ENCODE data around the gene ACAD11.

The ACAD11 gene

DNA sequence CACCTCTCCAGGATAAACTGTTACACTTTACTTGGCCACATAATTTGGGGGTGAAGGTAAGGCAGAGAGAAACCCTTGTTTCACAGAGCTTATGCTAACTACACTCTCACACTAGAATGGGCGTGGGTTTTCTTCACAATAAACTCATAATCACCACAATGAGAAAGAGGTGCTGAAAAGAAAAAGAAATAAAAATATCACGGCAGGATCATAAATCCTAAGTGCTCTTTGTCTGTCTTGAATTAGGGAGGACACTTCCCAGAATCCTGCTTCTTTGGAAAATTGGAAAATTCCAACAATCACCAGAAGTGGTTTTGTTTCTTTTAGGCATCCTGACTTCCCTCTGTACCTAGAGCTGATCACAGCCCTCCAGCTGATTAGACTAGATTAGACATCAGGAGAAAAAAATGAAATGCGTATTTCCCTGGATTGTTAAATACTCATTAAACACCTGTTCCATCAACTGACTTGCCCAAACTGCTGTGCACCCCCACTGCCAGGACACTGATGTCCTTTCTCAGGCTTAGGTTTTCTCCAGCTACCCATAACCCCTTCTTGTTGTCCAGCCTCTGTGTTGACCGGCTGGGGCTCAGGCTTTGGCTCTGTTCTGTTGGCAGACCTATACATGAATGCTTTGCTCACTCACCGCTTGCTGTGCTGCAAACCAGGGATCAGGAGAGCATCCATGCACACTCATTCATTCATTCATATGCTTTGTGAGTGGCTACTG, 104.1 kb downstream of the ACAD11 start:
- in situ Hi-C loops (cut with MboI; ENCODE audit: low sequenced_read_pairs): no loop called here

DNA sequence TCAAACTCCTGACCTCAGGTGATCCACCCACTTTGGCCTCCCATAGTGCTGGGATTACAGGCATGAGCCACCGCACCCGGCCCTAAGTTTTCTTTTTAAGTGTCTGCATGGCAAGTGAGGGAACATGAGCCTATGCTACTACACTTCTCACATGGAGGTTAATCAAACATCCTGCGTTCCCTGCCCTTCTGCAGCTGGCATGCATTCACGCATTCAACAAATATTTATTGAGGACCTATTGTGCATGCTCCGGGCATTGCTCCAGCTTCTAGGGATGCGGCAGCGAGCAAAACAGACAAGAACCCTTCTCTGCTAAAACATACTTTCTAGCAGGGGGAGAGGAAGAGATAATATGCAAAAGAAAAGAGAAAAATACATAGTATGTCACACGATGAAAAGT, 105.2 kb downstream of the ACAD11 start:
- in situ Hi-C loops (cut with MboI; ENCODE audit: low sequenced_read_pairs): no loop called here

DNA sequence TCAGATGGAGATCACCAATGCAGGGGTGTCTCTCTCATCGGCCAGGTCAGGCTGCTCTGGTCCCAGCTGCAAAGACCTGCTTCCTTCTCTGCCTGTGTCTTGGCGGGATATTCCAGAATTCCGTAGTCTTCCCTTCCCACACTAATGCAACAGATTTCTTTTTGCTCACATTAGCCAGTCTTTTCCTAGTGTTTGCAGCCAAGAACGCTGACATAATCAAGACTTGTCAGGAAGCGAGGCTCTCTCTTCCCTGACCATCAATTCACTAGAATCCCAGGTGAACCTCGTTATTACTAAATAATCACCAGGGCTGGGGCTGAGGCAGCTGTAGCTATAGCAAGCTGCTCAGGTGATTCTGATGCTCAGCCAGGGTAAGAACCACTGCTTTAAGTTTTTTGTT, 105.8 kb downstream of the ACAD11 start:
- in situ Hi-C loops (cut with MboI; ENCODE audit: low sequenced_read_pairs): no loop called here

DNA sequence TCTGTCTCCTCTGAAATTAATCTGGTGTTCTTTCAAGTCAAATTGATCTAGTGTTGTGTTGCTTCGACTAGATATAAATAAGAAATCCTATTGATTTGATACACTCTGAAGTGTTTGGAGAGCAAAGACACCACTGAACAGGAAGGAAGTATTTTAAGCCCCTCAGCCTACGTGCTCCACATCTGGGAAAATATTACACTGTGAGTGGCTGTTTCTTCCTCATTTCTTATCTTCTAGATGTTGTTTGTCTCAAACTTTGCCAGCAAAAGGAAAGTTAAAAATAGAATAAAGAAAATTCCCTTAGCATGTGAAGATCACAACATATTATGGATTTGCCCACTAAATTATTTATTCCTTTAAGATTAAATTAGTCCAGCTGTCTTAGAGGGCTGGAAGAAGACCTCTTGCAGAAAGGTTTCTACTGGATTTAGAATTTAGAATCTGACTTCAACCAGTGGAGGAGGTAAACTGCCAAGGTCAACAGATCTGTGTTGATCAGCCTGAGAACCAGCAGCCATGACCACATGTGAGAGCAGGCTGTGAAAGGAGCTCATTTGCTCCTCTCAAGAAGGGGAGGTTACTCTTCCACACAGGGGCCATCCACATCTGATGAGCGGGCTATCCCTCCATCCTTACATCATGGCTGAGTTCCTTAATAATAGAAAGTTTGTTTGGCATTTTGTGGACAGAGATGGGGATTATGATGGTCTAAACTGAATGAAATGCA, 108.9 kb downstream of the ACAD11 start:
- in situ Hi-C loops (cut with MboI; ENCODE audit: low sequenced_read_pairs): no loop called here

DNA sequence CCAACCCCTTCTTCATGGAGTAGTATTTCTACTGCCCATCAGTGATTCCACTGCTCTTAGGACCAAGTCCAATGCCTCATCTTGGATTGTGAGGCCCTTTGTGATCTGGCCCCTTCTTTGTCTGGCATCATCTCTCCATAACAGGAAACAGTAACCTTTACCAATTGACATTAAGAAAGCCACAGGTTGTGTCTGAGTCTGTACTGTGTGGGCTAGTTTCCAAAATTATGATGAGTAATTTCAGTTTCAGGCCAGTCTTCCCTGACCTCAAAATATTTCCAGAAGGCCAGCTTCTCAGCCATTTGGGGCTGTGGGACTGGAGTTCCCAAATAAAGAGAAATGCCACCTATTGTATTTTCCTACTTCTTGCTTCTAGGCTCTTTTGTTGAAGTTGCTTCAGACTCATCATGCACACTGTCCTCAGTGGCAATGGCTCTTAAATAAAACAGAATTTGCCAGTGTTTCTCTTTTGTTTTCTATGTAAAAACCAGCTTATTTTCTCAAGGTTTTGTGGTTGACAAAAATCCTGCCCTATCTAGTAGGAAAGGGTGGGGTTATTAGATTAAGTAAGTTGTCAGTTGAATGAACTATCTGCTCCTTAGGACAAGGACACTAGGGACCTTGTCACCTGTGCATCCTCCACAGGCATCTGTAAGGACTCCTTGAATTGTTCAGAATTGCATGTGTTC, 109.6 kb downstream of the ACAD11 start:
- in situ Hi-C loops (cut with MboI; ENCODE audit: low sequenced_read_pairs): no loop called here

DNA sequence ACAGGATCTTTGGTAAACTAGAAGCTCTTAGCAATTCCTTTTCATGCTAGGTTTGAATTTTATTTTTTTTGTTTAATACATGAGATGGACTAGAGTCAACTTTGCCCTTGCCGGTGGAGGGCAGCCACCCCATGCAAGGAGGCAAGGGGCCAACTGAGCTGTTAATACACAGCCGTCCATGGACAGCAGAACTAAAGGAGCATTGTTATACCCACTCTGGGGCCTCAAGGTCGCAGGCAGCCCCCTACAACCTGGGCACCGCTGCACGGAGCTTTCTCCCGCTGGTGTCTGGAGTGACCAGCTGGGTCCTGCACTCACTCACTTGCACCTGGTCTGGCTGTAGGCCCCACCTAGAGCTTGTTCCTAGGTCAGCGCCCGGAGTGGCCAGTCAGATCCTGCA, 110.4 kb downstream of the ACAD11 start:
- in situ Hi-C loops (cut with MboI; ENCODE audit: low sequenced_read_pairs): no loop called here

DNA sequence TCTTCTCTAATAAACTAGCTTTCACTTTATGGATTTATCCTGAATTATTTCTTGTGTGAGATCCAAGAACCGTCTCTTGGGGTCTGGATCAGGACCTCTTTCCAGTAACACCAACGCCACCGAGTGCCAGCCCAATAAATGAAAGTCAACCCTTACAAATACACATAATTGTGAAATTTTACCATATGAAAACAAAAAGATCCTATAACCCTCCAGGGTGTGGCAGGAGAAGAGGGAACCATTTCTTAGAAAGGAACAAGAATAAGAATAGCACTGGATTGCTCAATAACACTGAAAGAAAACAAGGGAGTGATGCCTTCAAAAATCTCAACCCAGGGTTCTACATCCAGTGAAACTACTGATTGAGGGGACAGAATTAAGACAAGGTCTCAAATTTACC, 114.1 kb downstream of the ACAD11 start:
- in situ Hi-C loops (cut with MboI; ENCODE audit: low sequenced_read_pairs): no loop called here

DNA sequence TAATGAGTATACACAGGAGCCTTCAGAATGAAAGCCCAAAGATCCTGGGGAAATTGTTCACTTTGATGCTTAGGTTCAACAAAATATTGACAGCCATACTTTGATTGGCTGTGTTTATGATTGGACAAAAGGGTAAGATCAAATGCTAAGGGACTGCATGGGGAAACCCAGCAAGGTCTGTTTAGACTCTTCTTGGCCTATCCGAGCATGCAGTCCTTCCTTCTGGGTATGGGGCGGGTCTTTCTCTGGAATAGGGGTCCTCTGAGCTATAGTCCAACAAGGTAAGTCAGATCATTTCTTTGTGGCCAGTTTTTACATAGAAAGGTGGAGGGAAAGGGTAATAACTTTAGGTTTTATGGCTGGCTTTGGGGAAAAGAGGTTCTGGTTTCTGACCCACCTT, 115.5 kb downstream of the ACAD11 start:
- in situ Hi-C loops (cut with MboI; ENCODE audit: low sequenced_read_pairs): loop anchor here (5.0 kb wide), 1 partner anchor 103 kb away; no protein-coding TSS in a partner anchor

DNA sequence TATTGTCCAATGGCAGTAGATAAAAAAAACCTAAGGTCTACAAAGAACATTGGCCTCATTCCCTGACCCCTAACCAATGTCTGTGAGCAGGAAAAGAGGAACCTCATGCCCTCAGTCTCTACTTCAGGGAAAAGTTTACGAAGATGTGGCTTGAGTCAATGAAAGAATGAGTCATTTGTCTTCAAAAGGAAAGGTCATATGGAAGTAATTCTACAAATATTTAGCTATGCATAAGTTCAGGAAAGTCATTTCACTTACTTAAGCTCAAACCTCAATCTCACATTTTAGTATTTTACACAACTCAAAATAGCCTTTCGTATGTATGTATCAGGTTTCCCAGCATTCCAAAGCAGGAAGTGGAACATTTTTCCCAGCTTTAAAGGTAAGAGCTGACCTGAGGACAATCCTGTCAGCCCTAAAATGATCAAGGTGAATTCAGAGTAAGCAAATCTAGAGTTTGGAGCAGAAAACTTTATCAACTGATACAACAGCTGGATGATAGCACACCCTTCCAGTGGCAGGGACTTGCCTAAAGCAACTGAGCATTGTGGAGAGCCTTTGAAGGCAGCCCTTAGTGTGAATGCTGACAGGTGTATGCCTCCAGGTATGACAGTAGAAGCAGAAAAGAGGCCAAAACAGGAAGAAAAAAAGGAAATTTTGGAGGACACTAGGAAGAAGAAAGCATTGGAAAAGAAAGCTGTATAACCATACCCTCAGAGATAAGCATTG, 116.4 kb downstream of the ACAD11 start:
- in situ Hi-C loops (cut with MboI; ENCODE audit: low sequenced_read_pairs): loop anchor here (5.0 kb wide), 1 partner anchor 104 kb away; no protein-coding TSS in a partner anchor

DNA sequence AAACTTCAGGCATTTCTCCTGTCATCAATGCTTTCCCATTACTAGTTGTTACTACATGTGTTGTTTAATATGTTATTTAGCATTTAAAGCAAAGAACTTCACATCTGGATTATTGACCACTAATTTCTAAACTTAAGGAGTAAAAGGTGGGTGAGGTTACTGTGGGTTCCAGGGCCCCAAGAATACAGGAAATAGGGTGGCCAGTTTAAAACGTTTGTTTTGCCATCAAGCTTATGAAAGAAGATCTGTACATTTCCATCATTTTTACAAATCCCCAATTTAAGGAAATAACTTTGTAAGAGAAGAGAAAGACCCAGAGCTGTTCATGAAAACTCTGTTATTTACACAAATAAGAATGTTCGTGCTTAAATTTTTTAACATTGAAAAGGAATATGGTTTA, 117.0 kb downstream of the ACAD11 start:
- in situ Hi-C loops (cut with MboI; ENCODE audit: low sequenced_read_pairs): loop anchor here (5.0 kb wide), 1 partner anchor 105 kb away; no protein-coding TSS in a partner anchor

DNA sequence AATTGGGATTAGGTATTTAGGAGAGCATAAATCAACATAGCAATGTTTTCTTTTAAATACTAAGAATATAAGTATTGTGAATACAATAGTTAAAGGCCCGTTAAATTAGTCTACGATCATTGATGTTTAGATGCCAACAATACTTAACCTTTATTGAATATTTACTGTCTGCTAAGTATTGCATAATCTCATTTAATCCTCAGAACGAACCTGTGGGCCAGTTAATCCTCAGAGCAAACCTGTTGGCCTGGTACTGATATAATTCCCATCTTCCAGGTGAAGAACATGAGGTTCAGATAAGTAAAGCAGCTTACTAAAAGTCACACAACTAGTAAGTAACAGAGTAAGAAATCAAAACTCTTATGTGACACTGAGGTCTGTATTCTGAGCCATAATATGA, 119.9 kb downstream of the ACAD11 start:
- in situ Hi-C loops (cut with MboI; ENCODE audit: low sequenced_read_pairs): loop anchor here (5.0 kb wide), 1 partner anchor 108 kb away; no protein-coding TSS in a partner anchor

DNA sequence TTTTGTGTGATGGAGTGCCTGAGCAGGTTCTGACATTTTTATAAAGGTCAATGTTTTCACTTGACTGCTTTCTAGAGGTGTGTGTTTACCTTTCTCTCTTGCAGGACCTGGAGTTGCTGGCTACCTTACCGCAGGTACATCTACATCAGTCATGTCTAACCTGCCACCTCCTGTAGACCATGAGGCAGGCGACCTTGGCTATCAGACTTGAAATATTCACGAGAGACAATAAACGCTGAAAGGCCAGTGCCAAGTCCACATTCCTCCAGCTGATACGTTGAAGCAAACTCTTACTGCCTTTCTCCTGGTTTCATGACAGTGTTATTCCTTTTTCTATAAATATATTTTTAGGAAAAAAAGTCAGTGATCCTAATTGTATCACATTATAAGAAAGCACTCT, 121.5 kb downstream of the ACAD11 start:
- in situ Hi-C loops (cut with MboI; ENCODE audit: low sequenced_read_pairs): no loop called here

DNA sequence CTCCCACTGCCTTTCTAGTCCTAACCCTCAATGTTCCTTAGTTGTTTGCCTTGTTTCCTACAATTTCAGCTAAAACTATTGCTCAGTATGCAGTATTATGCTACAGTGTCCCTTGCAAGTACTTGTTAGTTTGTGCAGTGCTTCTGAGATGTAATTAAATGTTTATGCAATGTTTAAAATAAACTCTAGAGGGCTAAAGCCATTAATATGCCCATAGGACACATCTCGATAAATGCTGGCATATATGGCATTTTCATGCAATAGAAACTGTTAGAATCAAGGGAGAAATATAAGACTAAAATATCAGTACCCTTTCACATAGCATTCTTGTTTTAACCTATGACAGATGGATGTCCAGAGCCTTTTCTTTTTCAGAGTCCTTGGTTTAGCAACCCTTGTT, 122.3 kb downstream of the ACAD11 start:
- in situ Hi-C loops (cut with MboI; ENCODE audit: low sequenced_read_pairs): no loop called here

DNA sequence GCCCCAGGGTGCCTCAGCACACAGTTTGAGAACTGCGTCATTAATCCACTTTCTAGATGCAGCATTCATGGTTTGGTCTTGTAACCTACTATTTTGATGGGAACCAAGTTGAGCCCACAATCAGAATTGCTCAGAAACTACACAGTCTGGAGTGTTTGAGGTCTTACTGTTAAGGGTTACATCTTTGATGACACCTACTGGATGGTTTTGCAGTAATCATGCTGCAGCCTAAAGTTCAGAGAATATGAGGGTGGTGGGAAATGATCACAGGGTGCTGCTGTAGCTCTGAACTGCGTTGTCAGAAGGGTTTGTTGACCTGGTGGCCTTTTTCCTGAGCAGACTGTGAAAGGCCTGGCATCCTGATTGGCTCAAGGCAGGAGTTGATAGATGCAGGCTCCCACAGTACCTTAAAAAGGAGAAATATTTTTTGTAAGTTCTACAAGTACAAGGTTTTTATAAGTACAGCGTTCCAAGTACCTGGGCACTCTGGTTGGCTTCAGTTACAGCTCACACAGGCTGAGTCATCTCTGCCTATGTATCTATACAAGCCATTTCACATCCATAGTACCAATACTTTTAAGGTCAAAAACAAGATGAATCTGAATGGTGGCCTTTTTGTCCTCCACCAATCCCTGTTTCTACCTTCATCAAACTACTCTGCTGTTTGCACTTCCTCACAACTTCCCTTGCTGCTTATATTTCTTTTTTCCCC, 123.0 kb downstream of the ACAD11 start:
- in situ Hi-C loops (cut with MboI; ENCODE audit: low sequenced_read_pairs): no loop called here

DNA sequence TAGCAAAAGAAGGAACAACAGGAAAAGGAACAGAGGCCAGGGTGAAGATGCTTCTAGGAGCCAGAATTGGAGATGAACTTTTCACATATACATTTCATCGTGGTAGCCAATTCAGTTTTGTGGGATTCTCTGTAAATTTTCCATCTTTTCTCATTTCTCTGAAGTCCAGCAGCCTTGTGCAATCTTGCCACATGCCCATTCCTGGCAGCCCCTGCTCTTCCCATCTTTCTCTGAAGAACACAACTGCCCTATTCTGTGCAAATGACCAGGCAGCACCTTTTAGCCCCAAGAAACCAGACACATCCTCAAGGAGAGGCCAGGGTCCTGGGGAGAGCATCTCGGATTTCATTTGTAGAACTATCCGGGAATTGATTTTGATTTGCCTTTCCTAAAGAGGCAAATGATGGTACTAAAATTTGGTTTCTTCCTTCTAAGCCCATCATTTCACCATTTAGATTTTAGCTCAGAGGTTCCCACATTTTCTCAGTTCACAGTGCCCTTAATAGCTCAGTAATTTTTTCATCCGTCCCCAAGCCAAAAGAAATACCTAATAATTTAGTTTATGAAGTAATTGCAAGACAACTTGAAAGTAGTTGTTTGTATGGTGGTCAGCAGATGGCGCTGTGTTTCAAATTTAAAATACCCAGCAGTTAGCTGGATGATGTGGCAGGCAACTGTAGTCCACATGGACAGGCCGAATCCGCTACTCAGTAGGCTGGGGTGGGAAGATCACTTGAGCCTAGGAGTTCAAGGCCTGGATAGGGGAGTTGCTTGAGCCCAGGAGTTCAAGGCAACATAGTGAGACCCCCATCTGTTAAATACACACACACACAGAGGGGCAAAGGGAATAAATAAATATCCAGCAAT, 123.8 kb downstream of the ACAD11 start:
- in situ Hi-C loops (cut with MboI; ENCODE audit: low sequenced_read_pairs): no loop called here

DNA sequence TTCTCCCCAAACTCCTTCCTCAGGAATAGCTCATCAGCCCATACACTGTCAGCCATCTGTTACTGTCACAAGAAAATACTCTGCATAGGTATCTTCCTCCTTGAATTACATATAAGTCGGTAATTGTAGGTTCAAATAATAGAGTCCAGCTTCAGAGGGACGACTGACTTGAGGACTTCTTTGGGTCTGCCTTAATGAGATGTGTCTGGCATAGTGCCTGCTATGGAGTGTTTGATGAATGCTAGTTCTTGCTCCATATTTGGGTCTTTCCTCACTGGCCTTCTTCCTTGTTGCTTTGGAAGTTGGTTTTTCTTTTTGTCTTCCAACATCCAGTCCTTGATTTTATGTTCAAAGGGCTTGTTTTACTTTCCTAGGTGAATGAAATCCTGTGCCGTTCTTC, 129.0 kb downstream of the ACAD11 start:
- in situ Hi-C loops (cut with MboI; ENCODE audit: low sequenced_read_pairs): no loop called here

DNA sequence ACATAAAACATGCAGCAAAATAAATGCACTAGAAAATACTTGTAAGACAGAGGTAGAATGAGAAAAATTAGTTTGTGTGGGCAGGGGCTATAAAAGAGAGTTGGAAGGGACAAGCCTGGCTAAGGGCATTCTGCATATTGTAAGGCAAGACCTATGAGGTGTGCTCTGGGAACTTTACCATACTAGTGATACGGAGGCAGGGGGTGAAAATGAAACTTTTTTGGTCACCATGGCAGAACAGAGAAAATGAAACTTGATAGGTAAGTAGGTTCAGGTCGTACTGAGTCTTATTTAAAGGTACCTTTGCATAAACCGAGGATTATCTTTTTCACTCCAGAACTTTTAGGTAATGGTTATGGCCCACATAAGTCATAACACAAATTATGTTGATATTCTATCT, 137.3 kb downstream of the ACAD11 start:
- in situ Hi-C loops (cut with MboI; ENCODE audit: low sequenced_read_pairs): no loop called here

DNA sequence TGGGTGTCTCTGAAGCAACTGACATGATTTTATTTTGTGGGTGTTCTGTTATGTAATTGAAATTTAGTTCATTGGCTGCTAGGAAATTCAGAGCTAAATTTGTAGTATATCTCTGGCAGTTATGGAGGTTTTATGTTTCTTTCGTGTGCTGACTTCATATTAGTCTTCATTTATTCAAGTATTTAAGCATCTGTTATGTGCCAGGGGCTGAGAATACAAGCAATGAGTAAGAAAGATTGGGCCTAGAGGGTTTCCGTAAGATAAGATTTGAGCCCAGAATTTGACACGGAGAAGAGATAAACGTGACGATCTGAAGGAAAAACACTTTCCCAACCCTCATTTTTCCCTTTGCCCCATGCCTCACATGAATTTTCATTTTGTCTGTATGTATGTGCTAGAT, 137.7 kb downstream of the ACAD11 start:
- in situ Hi-C loops (cut with MboI; ENCODE audit: low sequenced_read_pairs): no loop called here

DNA sequence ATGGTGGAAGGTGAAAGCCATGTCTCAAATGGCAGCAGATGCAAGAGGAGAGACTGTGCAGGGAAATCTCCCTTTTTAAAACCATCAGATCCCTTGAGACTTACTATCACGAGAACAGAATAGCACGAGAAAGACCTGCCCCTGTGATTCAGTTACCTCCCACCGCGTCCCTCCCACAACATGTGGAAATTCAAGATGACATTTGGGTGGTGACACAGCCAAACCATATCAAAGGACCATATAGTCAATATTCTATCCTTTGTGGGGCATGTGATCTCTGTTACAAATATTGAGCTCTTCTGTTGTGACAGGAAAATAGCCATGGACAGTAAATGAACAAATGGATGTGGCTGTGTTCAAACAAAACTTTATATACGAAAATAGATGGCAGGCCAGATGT, 139.7 kb downstream of the ACAD11 start:
- in situ Hi-C loops (cut with MboI; ENCODE audit: low sequenced_read_pairs): no loop called here

DNA sequence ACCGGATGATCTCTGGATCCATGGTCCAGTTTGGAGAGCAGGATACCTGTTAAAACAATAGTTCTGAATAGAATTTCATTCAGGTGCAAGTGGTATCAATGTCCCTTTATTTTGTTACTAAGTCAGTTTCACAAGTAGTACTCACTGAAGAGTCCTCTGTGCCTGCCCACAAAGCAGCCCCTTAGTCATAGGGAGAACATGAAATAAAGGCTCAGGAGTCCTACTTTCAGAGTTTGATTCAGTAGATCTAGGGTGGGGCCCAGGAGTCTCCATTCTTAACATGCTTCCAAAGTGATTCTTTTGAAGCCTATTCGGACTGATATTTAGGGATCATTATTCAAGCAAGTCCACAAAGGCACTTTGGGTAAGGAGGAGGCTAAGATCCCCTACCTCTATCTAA, 142.3 kb downstream of the ACAD11 start:
- in situ Hi-C loops (cut with MboI; ENCODE audit: low sequenced_read_pairs): no loop called here

All from HL-60/S4 treated with phorbol 12-myristate 13-acetate at 8.2 ng/mL for 4 days and 3 days (cell line).